Suprapubic skin (tissue), 4 donors: ENCODE measurements around the gene NT5C1B. TPM values are rescaled to one million over a fixed set of nuclear protein-coding genes. Genes with fewer than 3 reads are reported as not detected.
A peak's percentile ranks its signal among the peaks of the same experiment; 100 is the strongest.

Source experiments
- DNase-seq, 2 donors: peaks; one replicate each; pipeline ENCODE4 v3.0.0-alpha.2; 2019; ENCODE audit warnings: low spot score in 2 of 2
- H3K27ac ChIP-seq: fragments of 200-600 bp; sonication (generic); one replicate; pipeline ENCODE4 v1.5.1; 2019
- H3K27me3 ChIP-seq: fragments of 200-600 bp; sonication (generic); one replicate; pipeline ENCODE4 v1.5.1; 2019
- H3K36me3 ChIP-seq: fragments of 200-600 bp; sonication (generic); one replicate; pipeline ENCODE4 v1.5.1; 2019
- H3K4me1 ChIP-seq: fragments of 200-600 bp; sonication (generic); one replicate; pipeline ENCODE4 v1.5.1; 2019
- H3K4me3 ChIP-seq: fragments of 200-600 bp; sonication (generic); one replicate; pipeline ENCODE4 v1.5.1; 2019; ENCODE audit warnings: mild to moderate bottlenecking
- H3K9me3 ChIP-seq: fragments of 200-600 bp; sonication (generic); one replicate; pipeline ENCODE4 v1.5.1; 2019
- CTCF ChIP-seq, 2 donors: fragments of 200-600 bp in 1 of 2; fragments of 450-650 bp in 1 of 2; sonication (generic) in 1 of 2; IDR thresholded peaks; one replicate each; pipeline ENCODE4 v1.5.1; 2016 to 2019; ENCODE audit warnings: antibody characterized with exemption in 2 of 2, mild to moderate bottlenecking in 1 of 2, moderate library complexity in 1 of 2
- EP300 ChIP-seq: sonication (generic); formaldehyde crosslinking; IDR thresholded peaks from one replicate; pipeline ENCODE4 v1.6.1; 2017; ENCODE audit warnings: antibody characterized with exemption
- POLR2A ChIP-seq, 2 donors: fragments of 450-650 bp; IDR thresholded peaks; one replicate each; pipeline ENCODE4 v1.6.1; 2017; ENCODE audit warnings: antibody characterized with exemption in 2 of 2, mild to moderate bottlenecking in 2 of 2, moderate library complexity in 2 of 2
- POLR2AphosphoS5 ChIP-seq, 3 donors: sonication (generic); formaldehyde crosslinking; IDR thresholded peaks; one replicate each; pipeline ENCODE4 v1.6.1; 2017; ENCODE audit warnings: antibody characterized with exemption in 3 of 3
- WGBS: methylation state at CpG from one replicate; pipeline ENCODE4 v1.1.5; 2018; 5-methylcytosine and 5-hydroxymethylcytosine counted together
- total RNA-seq, 4 donors: library from RNA; depleted of rRNA; stranded (reverse); fragments of >200 nt; gene quantifications; one replicate each; pipeline ENCODE4 v1.1.0, GENCODE V29; 2016

NT5C1B gene
- total RNA-seq, 4 donors from 2014 or later: not detected

- no peak overlapping the region for H3K4me3 ChIP-seq
- no peak overlapping the region for H3K27ac ChIP-seq
- H3K9me3 ChIP-seq: no peaks in the 10 kb centered on the region
- no peaks in the 10 kb centered on the region for H3K36me3 ChIP-seq
- H3K27me3 ChIP-seq: no peaks in the 10 kb centered on the region
- TF ChIP-seq POLR2A (IDR thresholded peaks at IDR 0.05) (no peak), EP300 (no peak), CTCF (IDR thresholded peaks at IDR 0.05) (no peak), POLR2AphosphoS5 (IDR thresholded peaks at IDR 0.05) (no peak)
- 81% methylated on average over 2 of the region's 2 CpGs for WGBS
- peaks cover 8% of the 10 kb centered on the region for H3K4me1 ChIP-seq
- DNase-seq: no peak
Observed at GRCh38 chr2:18525236-18525635, 64.1 kb downstream of the NT5C1B start.

- H3K4me1 ChIP-seq: peaks cover 9% of the 10 kb centered on the region
Observed at GRCh38 chr2:18522484-18523146, 66.8 kb downstream of the NT5C1B start.

GRCh38 chr2:18520451-18521425 is 68.6 kb downstream of the NT5C1B start:
- no peak overlapping the region for H3K4me3 ChIP-seq
- peak; percentile 80 to 87 for TF ChIP-seq CTCF (IDR thresholded peaks at IDR 0.05)
- TF ChIP-seq EP300: no peak
- TF ChIP-seq POLR2AphosphoS5 (IDR thresholded peaks at IDR 0.05): peak in 1 of 3 donors; percentile 11
- TF ChIP-seq POLR2A (IDR thresholded peaks at IDR 0.05): no peak
- H3K4me1 ChIP-seq: peaks cover 9% of the 10 kb centered on the region
- H3K9me3 ChIP-seq: no peaks in the 10 kb centered on the region
- H3K27ac ChIP-seq: peak overlapping the region; percentile 3
- no peaks in the 10 kb centered on the region for H3K36me3 ChIP-seq
- no peaks in the 10 kb centered on the region for H3K27me3 ChIP-seq
- DNase-seq: peak; percentile 89 to 90
- 34% methylated on average over 16 of the region's 16 CpGs for WGBS

More at GRCh38 chr2:18522484-18523146, 66.8 kb downstream of the NT5C1B start:
- no peaks in the 10 kb centered on the region for H3K9me3 ChIP-seq
- WGBS: 93% methylated on average over 2 of the region's 2 CpGs
- no peak overlapping the region for H3K27ac ChIP-seq
- TF ChIP-seq EP300 (no peak), POLR2AphosphoS5 (IDR thresholded peaks at IDR 0.05) (no peak), CTCF (IDR thresholded peaks at IDR 0.05) (no peak), POLR2A (IDR thresholded peaks at IDR 0.05) (no peak)
- H3K27me3 ChIP-seq: no peaks in the 10 kb centered on the region
- H3K4me3 ChIP-seq: no peak overlapping the region
- H3K36me3 ChIP-seq: no peaks in the 10 kb centered on the region
- no peak for DNase-seq

GRCh38 chr2:18519914-18520450 is 69.4 kb downstream of the NT5C1B start:
- no peak for DNase-seq
- TF ChIP-seq POLR2A (IDR thresholded peaks at IDR 0.05): no peak
- TF ChIP-seq EP300: no peak
- TF ChIP-seq POLR2AphosphoS5 (IDR thresholded peaks at IDR 0.05): no peak
- no peak for TF ChIP-seq CTCF (IDR thresholded peaks at IDR 0.05)
- Histone ChIP-seq H3K36me3 (no peaks in the 10 kb centered on the region), H3K4me3 (no peak overlapping the region), H3K4me1 (peaks cover 10% of the 10 kb centered on the region), H3K9me3 (no peaks in the 10 kb centered on the region), H3K27me3 (no peaks in the 10 kb centered on the region), H3K27ac (peak overlapping the region; percentile 3)
- WGBS: 50% methylated on average over 7 of the region's 7 CpGs
